ENCODE data around the gene FCHSD1. TPM values are rescaled to one million over a fixed set of nuclear protein-coding genes. Genes with fewer than 3 reads are reported as not detected.

Gene FCHSD1
- 10 to 100 TPM; 15.0 to 19.2 TPM for total RNA-seq
- long read RNA-seq, partial matches to known transcripts: 3 of 9 reads
- long read RNA-seq, other reads (novel, unspliced or antisense): 6 of 9 reads

- ATAC-seq: peak; percentile 99
- peak; percentile 89 to 94 for DNase-seq
- intact Hi-C loops (cut with DNase I, micrococcal nuclease): no loop called here
These were observed at the start of gene FCHSD1 for GRCh38 chr5:141650851-141651727. Gene FCHSD1 (minus strand): TSS chr5:141651418. CDS start chr5:141651368, 50 bp downstream.

GRCh38 chr5:141697586-141697985 lies 46.4 kb upstream of the FCHSD1 start:
- intact Hi-C loops (cut with DNase I, micrococcal nuclease): no loop called here
- ATAC-seq (no peak), DNase-seq (no peak)

GRCh38 chr5:141696431-141696830 lies 45.2 kb upstream of the FCHSD1 start:
- DNase-seq (no peak), ATAC-seq (no peak)
- intact Hi-C loops (cut with DNase I, micrococcal nuclease): no loop called here

- intact Hi-C loops (cut with DNase I, micrococcal nuclease): no loop called here
- DNase-seq: peak; percentile 61 to 63
- ATAC-seq: peak; percentile 87
These were observed 44.5 kb upstream of the FCHSD1 start for GRCh38 chr5:141695627-141696215.

- intact Hi-C loops (cut with DNase I, micrococcal nuclease): loop anchor here in 1 of 2 donors (5.0 kb wide), 1 partner anchor 268 kb away; no protein-coding TSS in a partner anchor
- DNase-seq (no peak), ATAC-seq (no peak)
These were observed 43.3 kb upstream of the FCHSD1 start for GRCh38 chr5:141694479-141694878.

- DNase-seq: no peak
- intact Hi-C loops (cut with DNase I, micrococcal nuclease): loop anchor here in 1 of 2 donors (5.0 kb wide), 1 partner anchor 269 kb away; no protein-coding TSS in a partner anchor
- ATAC-seq: no peak
These were observed 41.9 kb upstream of the FCHSD1 start for GRCh38 chr5:141692919-141693725.

GRCh38 chr5:141692533-141692888 lies 41.3 kb upstream of the FCHSD1 start:
- intact Hi-C loops (cut with DNase I, micrococcal nuclease): loop anchor here in 1 of 2 donors (5.0 kb wide), 1 partner anchor 270 kb away; no protein-coding TSS in a partner anchor
- no peak for DNase-seq
- ATAC-seq: no peak

- intact Hi-C loops (cut with DNase I, micrococcal nuclease): loop anchor here in 1 of 2 donors (5.0 kb wide), 1 partner anchor 270 kb away; no protein-coding TSS in a partner anchor
- peak; percentile 77 to 90 for DNase-seq
- ATAC-seq: peak; percentile 87
These were observed 40.8 kb upstream of the FCHSD1 start for GRCh38 chr5:141691867-141692532.

GRCh38 chr5:141691286-141691866 lies 40.2 kb upstream of the FCHSD1 start:
- DNase-seq (no peak), ATAC-seq (no peak)
- intact Hi-C loops (cut with DNase I, micrococcal nuclease): loop anchor here in 1 of 2 donors (5.0 kb wide), 1 partner anchor 271 kb away; no protein-coding TSS in a partner anchor

GRCh38 chr5:141686648-141687416 lies 35.6 kb upstream of the FCHSD1 start:
- ATAC-seq (no peak), DNase-seq (no peak)
- intact Hi-C loops (cut with DNase I, micrococcal nuclease): loop anchor here in 1 of 2 donors (10.0 kb wide), 1 partner anchor 278 kb away; the partner anchor contains the start of gene RNF14

- intact Hi-C loops (cut with DNase I, micrococcal nuclease): loop anchor here in 1 of 2 donors (10.0 kb wide), 1 partner anchor 279 kb away; the partner anchor contains the start of gene RNF14
- ATAC-seq (no peak), DNase-seq (no peak)
These were observed 34.4 kb upstream of the FCHSD1 start for GRCh38 chr5:141685591-141685990.

- DNase-seq (no peak), ATAC-seq (no peak)
- intact Hi-C loops (cut with DNase I, micrococcal nuclease): loop anchor here in 1 of 2 donors (10.0 kb wide), 1 partner anchor 281 kb away; the partner anchor contains the start of gene RNF14
These were observed 32.5 kb upstream of the FCHSD1 start for GRCh38 chr5:141683596-141684141.

GRCh38 chr5:141681695-141682641 lies 30.8 kb upstream of the FCHSD1 start, which contains the start of gene ARAP3:
Gene ARAP3 (minus strand): TSS chr5:141682230. CDS start chr5:141680486, 1,744 bp downstream.
- intact Hi-C loops (cut with DNase I, micrococcal nuclease): loop anchor here in 1 of 2 donors (10.0 kb wide), 1 partner anchor 283 kb away; the partner anchor contains the start of gene RNF14
- ATAC-seq (peak; percentile 94), DNase-seq (peak; percentile 82 to 85)

- DNase-seq (no peak), ATAC-seq (no peak)
- intact Hi-C loops (cut with DNase I, micrococcal nuclease): loop anchor here in 1 of 2 donors (10.0 kb wide), 1 partner anchor 284 kb away; the partner anchor contains the start of gene RNF14
These were observed 30.1 kb upstream of the FCHSD1 start for GRCh38 chr5:141681295-141681694.

- DNase-seq (peak in 1 of 2 donors; percentile 31), ATAC-seq (peak; percentile 16)
- intact Hi-C loops (cut with DNase I, micrococcal nuclease): loop anchor here in 1 of 2 donors (10.0 kb wide), 1 partner anchor 284 kb away; the partner anchor contains the start of gene RNF14
These were observed 29.6 kb upstream of the FCHSD1 start for GRCh38 chr5:141680751-141681201.
